Measurements from ENCODE around the gene LRP1B.

DNA sequence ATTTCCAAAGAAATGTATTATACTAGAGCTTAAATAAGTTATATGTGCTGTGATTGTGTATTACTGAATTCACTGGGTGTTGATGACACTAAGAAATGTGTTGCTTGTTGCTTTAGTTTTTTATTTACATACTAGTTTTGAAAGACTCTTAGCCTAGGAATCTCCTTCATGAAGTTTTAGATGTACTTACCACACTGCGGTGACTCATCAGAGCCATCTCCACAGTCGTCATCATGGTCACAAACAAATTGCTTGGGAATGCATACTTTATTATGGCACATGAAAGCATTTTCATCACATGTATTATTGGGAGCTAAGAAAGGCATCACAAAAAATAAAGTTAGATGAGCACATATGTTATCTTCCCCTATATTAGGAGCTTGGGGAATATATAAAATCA is 1624.2 kb downstream of the LRP1B start:
- no peak for TF ChIP-seq TAF1 (conservative IDR thresholded peaks at IDR 0.05)
- TF ChIP-seq CTCF (IDR thresholded peaks at IDR 0.05; ENCODE audit: low read depth, low read length, missing input control), result no peak
- TF ChIP-seq, protein P1, sequence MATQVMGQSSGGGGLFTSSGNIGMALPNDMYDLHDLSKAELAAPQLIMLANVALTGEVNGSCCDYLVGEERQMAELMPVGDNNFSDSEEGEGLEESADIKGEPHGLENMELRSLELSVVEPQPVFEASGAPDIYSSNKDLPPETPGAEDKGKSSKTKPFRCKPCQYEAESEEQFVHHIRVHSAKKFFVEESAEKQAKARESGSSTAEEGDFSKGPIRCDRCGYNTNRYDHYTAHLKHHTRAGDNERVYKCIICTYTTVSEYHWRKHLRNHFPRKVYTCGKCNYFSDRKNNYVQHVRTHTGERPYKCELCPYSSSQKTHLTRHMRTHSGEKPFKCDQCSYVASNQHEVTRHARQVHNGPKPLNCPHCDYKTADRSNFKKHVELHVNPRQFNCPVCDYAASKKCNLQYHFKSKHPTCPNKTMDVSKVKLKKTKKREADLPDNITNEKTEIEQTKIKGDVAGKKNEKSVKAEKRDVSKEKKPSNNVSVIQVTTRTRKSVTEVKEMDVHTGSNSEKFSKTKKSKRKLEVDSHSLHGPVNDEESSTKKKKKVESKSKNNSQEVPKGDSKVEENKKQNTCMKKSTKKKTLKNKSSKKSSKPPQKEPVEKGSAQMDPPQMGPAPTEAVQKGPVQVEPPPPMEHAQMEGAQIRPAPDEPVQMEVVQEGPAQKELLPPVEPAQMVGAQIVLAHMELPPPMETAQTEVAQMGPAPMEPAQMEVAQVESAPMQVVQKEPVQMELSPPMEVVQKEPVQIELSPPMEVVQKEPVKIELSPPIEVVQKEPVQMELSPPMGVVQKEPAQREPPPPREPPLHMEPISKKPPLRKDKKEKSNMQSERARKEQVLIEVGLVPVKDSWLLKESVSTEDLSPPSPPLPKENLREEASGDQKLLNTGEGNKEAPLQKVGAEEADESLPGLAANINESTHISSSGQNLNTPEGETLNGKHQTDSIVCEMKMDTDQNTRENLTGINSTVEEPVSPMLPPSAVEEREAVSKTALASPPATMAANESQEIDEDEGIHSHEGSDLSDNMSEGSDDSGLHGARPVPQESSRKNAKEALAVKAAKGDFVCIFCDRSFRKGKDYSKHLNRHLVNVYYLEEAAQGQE (IDR thresholded peaks at IDR 0.05), result no peak
- TF ChIP-seq EGR1 (IDR thresholded peaks at IDR 0.05; ENCODE audit: low read depth in 2 of 2), result no peak
- no peak for TF ChIP-seq JUND (IDR thresholded peaks at IDR 0.05)
- no peak for TF ChIP-seq RAD21 (IDR thresholded peaks at IDR 0.05)
- TF ChIP-seq, protein P2, sequence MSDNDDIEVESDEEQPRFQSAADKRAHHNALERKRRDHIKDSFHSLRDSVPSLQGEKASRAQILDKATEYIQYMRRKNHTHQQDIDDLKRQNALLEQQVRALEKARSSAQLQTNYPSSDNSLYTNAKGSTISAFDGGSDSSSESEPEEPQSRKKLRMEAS (IDR thresholded peaks at IDR 0.05), result no peak
- no peak for TF ChIP-seq YY1 (IDR thresholded peaks at IDR 0.05)
- TF ChIP-seq HNF4A (conservative IDR thresholded peaks at IDR 0.05), result no peak
